GM23338 (cell line): ENCODE measurements around the gene KCNMB2. TPM values are rescaled to one million over a fixed set of nuclear protein-coding genes. Genes with fewer than 3 reads are reported as not detected.

Experiments
- ATAC-seq: fragments of 200-7000 bp; cut with Tn5 transposase; 3 replicates; pipeline ENCODE4 v1.9.1; 2020
- DNase-seq: peaks from one replicate; pipeline ENCODE4 v3.0.0-alpha.2; 2015; ENCODE audit warnings: low spot score
- H2AFZ ChIP-seq: fragments of 200-600 bp; sonication (generic); 2 replicates; pipeline ENCODE4 v1.8.0; 2016; ENCODE audit warnings: antibody characterized with exemption, mild to moderate bottlenecking, moderate library complexity
- H3F3A ChIP-seq: fragments of 200-600 bp; sonication (generic); replicated peaks from 2 replicates; pipeline ENCODE4 v1.8.0; 2017; ENCODE audit warnings: antibody characterized with exemption, mixed run types, low read depth
- H3K27ac ChIP-seq: fragments of 200-600 bp; sonication (generic); 2 replicates; pipeline ENCODE4 v1.6.1; 2016; ENCODE audit warnings: low read depth
- H3K27me3 ChIP-seq: fragments of 200-600 bp; sonication (generic); 2 replicates; pipeline ENCODE4 v1.8.0; 2016; ENCODE audit warnings: mild to moderate bottlenecking, mixed run types, moderate library complexity; ENCODE audit not compliant: insufficient read depth
- H3K36me3 ChIP-seq: fragments of 200-600 bp; sonication (generic); 2 replicates; pipeline ENCODE4 v1.8.0; 2016; ENCODE audit warnings: mild to moderate bottlenecking; ENCODE audit not compliant: insufficient read depth
- H3K4me1 ChIP-seq: fragments of 200-600 bp; sonication (generic); 2 replicates; pipeline ENCODE4 v1.8.0; 2016; ENCODE audit warnings: mild to moderate bottlenecking, moderate library complexity; ENCODE audit not compliant: insufficient read depth
- H3K4me2 ChIP-seq: fragments of 200-600 bp; sonication (generic); 2 replicates; pipeline ENCODE4 v1.7.1; 2017; ENCODE audit warnings: mixed run types
- H3K4me3 ChIP-seq: fragments of 200-600 bp; sonication (generic); 2 replicates; pipeline ENCODE4 v1.6.1; 2016; ENCODE audit warnings: mixed run types
- H3K79me2 ChIP-seq: fragments of 200-600 bp; sonication (generic); replicated peaks from 2 replicates; pipeline ENCODE4 v1.8.0; 2017; ENCODE audit warnings: mild to moderate bottlenecking; ENCODE audit not compliant: insufficient read depth
- H3K9me2 ChIP-seq: fragments of 200-600 bp; sonication (generic); 2 replicates; pipeline ENCODE4 v1.8.0; 2017; ENCODE audit not compliant: insufficient read depth
- H4K20me1 ChIP-seq: fragments of 200-600 bp; sonication (generic); replicated peaks from 2 replicates; pipeline ENCODE4 v1.8.0; 2017; ENCODE audit warnings: mild to moderate bottlenecking; ENCODE audit not compliant: insufficient read depth
- H3K27ac Mint-ChIP-seq: 2 replicates; pipeline ENCODE4 v1.8.0; 2020; ENCODE audit warnings: inconsistent platforms, mild to moderate bottlenecking, moderate library complexity, mixed read lengths
- H3K27me3 Mint-ChIP-seq: 3 replicates; pipeline ENCODE4 v1.8.0; 2022; ENCODE audit warnings: low read depth, mild to moderate bottlenecking, moderate library complexity, mixed read lengths, inconsistent platforms; ENCODE audit not compliant: insufficient read depth, poor library complexity
- H3K36me3 Mint-ChIP-seq: 3 replicates; pipeline ENCODE4 v1.8.0; 2021; ENCODE audit warnings: low read depth, mild to moderate bottlenecking, inconsistent platforms, moderate library complexity, mixed read lengths
- H3K4me1 Mint-ChIP-seq: 3 replicates; pipeline ENCODE4 v1.8.0; 2020; ENCODE audit warnings: mild to moderate bottlenecking, inconsistent platforms, mixed read lengths
- H3K4me3 Mint-ChIP-seq: 3 replicates; pipeline ENCODE4 v1.8.0; 2021; ENCODE audit warnings: moderate library complexity, mild to moderate bottlenecking, inconsistent platforms, mixed read lengths
- H3K9me3 Mint-ChIP-seq: 3 replicates; pipeline ENCODE4 v1.8.0; 2020; ENCODE audit warnings: moderate library complexity, mild to moderate bottlenecking, inconsistent platforms, mixed read lengths
- CTCF ChIP-seq, 2 experiments: fragments of 200-600 bp in 1 of 2; sonication (generic) in 1 of 2; conservative IDR thresholded peaks; 2 replicates each; pipeline versions ENCODE4 v1.5.1 to v1.6.1; 2016 to 2017; ENCODE audit warnings: antibody characterized with exemption in 2 of 2, low read depth in 2 of 2, mild to moderate bottlenecking in 2 of 2, moderate library complexity in 1 of 2
- ETS1 ChIP-seq: IDR thresholded peaks from 2 replicates; pipeline ENCODE4 v1.6.1; 2016; ENCODE audit warnings: antibody characterized with exemption
- EZH2 ChIP-seq: fragments of 200-600 bp; sonication (generic); IDR thresholded peaks from one replicate; pipeline ENCODE4 v1.8.0; 2017; ENCODE audit warnings: antibody characterized with exemption, mild to moderate bottlenecking, low read depth; ENCODE audit not compliant: unreplicated experiment
- EZH2phosphoT487 ChIP-seq: fragments of 200-600 bp; sonication (generic); IDR thresholded peaks from one replicate; pipeline ENCODE4 v1.8.1; 2018; ENCODE audit warnings: antibody characterized with exemption; ENCODE audit not compliant: unreplicated experiment
- JUNB ChIP-seq: IDR thresholded peaks from one replicate; pipeline ENCODE4 v1.6.1; 2016; ENCODE audit warnings: antibody characterized with exemption; ENCODE audit not compliant: unreplicated experiment
- POLR2AphosphoS5 ChIP-seq: IDR thresholded peaks from 2 replicates; pipeline ENCODE4 v1.6.1; 2016; ENCODE audit warnings: antibody characterized with exemption, low read depth
- ZNF114 ChIP-seq: fragments of 250-450 bp; sonication (Bioruptor Pico); IDR thresholded peaks from 2 replicates; pipeline ENCODE4 v1.5.0; 2020; ENCODE audit warnings: mild to moderate bottlenecking, moderate library complexity
- ZNF462 ChIP-seq: fragments of 250-450 bp; sonication (Bioruptor Pico); IDR thresholded peaks from 2 replicates; pipeline ENCODE4 v1.5.0; 2020; ENCODE audit warnings: mild to moderate bottlenecking, moderate library complexity
- polyA plus RNA-seq: library from polyadenylated mRNA; unstranded; fragments of >200 nt; fragmentation: Nextera tagmentation; extraction: Ambion mirVana; gene quantifications from 2 replicates; pipeline ENCODE4 v1.2.1, GENCODE V29; 2016
- total RNA-seq: library from RNA; depleted of rRNA; stranded (reverse); fragments of >200 nt; shearing (Covaris generic); gene quantifications from 2 replicates; pipeline ENCODE4 v1.2.3, GENCODE V29; 2014

Gene KCNMB2
- total and polyA plus RNA-seq, 2 experiments from 2014 or later = 0.53 TPM; not detected in 1

GRCh38 chr3:178562947-178563232 lies 26.7 kb downstream of the KCNMB2 start:
- H3K4me3 Mint-ChIP-seq = no peak overlapping the region
- Histone ChIP-seq H4K20me1 (no peaks in the 10 kb centered on the region), H3F3A (no peaks in the 10 kb centered on the region), H3K4me2 (no peak overlapping the region), H3K79me2 (no peaks in the 10 kb centered on the region), H2AFZ (no peak overlapping the region; the same call in 1 of the 2 replicates), H3K27me3 (no peaks in the 10 kb centered on the region), H3K27ac (no peak overlapping the region), H3K4me3 (no peak overlapping the region), H3K36me3 (no peaks in the 10 kb centered on the region), H3K9me2 (peaks cover 8% of the 10 kb centered on the region; the same call in 1 of the 2 replicates), H3K4me1 (no peaks in the 10 kb centered on the region)
- no peaks in the 10 kb centered on the region for H3K36me3 Mint-ChIP-seq
- H3K4me1 Mint-ChIP-seq = no peaks in the 10 kb centered on the region
- TF ChIP-seq EZH2 (no peak), ETS1 (no peak), ZNF114 (CRISPR knock-in tag) (no peak), POLR2AphosphoS5 (no peak), CTCF (conservative IDR thresholded peaks at IDR 0.05; ENCODE audit: low read depth in 2 of 2) (no peak), EZH2phosphoT487 (no peak), ZNF462 (CRISPR knock-in tag) (no peak), JUNB (no peak)
- H3K27me3 Mint-ChIP-seq = no peaks in the 10 kb centered on the region
- DNase-seq (no peak), ATAC-seq (no peak)
- H3K27ac Mint-ChIP-seq = no peak overlapping the region
- no peaks in the 10 kb centered on the region for H3K9me3 Mint-ChIP-seq
